Measurements from ENCODE around the gene ZDHHC14. TPM values are rescaled to one million over a fixed set of nuclear protein-coding genes. Genes with fewer than 3 reads are reported as not detected.

Gene ZDHHC14
- total and polyA plus RNA-seq, 12 donors: 7.7 to 31.2 (median 15.2) TPM

DNA sequence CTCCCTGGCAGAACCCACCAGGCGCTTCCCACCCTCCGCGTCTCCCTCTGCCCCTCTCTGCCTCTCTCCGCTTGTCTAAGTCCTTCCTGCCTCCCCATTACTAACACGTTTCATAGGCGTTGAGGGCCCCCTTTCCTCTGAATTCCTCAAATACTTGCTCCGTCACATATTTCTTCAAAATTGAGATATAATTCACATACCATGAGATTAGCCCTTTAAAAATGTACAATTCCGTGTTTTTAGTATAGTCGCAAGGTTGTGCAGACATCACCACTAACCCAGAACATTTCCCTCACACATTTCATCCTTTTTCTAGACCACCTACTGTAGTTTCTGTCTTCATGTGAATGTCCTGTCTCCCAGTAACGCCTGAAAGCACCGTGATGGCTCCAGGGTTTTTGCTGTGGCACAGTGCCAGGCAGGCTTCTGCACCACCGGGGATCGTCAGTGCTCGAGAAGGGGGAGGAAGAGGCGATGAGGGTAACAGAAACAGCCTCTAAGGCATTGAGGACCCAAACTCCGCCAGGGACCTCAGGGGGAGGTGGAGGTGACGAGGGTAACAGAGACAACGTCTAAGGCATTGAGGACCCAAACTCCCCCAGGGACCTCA is 300.2 kb downstream of the ZDHHC14 start:
- Histone ChIP-seq H3K27ac (no peak overlapping the region), H3K4me1 (peaks cover 0 to 6% (median 0%) of the 10 kb centered on the region in 9 donors), H3K27me3 (no peaks in the 10 kb centered on the region), H3K4me3 (no peak overlapping the region), H3K36me3 (no peaks in the 10 kb centered on the region), H3K9me3 (no peaks in the 10 kb centered on the region)
- WGBS, 2 donors: 70 to 72% methylated on average over 18 of the region's 18 CpGs
- ATAC-seq (peak in 1 of 8 donors; percentile 16), DNase-seq (no peak)
- TF ChIP-seq, protein P1, sequence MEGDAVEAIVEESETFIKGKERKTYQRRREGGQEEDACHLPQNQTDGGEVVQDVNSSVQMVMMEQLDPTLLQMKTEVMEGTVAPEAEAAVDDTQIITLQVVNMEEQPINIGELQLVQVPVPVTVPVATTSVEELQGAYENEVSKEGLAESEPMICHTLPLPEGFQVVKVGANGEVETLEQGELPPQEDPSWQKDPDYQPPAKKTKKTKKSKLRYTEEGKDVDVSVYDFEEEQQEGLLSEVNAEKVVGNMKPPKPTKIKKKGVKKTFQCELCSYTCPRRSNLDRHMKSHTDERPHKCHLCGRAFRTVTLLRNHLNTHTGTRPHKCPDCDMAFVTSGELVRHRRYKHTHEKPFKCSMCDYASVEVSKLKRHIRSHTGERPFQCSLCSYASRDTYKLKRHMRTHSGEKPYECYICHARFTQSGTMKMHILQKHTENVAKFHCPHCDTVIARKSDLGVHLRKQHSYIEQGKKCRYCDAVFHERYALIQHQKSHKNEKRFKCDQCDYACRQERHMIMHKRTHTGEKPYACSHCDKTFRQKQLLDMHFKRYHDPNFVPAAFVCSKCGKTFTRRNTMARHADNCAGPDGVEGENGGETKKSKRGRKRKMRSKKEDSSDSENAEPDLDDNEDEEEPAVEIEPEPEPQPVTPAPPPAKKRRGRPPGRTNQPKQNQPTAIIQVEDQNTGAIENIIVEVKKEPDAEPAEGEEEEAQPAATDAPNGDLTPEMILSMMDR (IDR thresholded peaks at IDR 0.05): no peak
- intact Hi-C loops (cut with DNase I): no loop called here

DNA sequence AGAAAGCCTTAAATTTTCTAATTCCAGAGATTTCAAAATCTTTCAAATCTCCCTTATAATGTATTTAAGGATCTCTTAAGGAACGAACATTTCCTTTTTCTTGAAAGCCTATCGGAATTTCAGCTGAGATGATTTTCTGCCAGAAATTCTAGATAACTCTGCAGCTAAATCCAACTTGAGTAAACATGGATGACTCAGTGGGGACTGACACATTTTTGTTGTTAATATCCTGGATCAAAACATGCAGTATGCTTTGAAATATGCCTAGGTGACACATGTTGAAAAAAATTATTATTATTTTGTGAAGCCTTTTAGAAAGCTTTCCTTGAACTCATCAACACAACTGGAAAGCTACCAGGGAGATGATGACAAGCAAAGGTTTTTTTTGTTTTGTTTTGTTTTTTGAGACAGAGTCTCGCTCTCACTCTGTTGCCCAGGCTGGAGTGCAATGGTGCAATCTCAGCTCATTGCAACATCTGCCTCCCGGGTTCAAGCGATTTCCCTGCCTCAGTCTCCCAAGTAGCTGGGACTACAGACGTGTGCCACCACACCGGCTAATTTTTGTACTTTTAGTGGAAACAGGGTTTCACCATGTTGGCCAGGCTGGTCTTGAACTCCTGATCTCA is 302.0 kb downstream of the ZDHHC14 start:
- H3K27ac ChIP-seq: no peak overlapping the region
- H3K4me1 ChIP-seq: peaks cover 0 to 6% (median 0%) of the 10 kb centered on the region in 9 donors
- peak in 2 of 8 donors; percentile 36 to 43 for ATAC-seq
- no peak for DNase-seq
- no peak overlapping the region for H3K4me3 ChIP-seq
- H3K9me3 ChIP-seq: no peaks in the 10 kb centered on the region
- H3K27me3 ChIP-seq: no peaks in the 10 kb centered on the region
- intact Hi-C loops (cut with DNase I): no loop called here
- TF ChIP-seq, protein P1 (IDR thresholded peaks at IDR 0.05): no peak
- WGBS, 2 donors: 63 to 65% methylated on average over 7 of the region's 7 CpGs
- H3K36me3 ChIP-seq: no peaks in the 10 kb centered on the region

DNA sequence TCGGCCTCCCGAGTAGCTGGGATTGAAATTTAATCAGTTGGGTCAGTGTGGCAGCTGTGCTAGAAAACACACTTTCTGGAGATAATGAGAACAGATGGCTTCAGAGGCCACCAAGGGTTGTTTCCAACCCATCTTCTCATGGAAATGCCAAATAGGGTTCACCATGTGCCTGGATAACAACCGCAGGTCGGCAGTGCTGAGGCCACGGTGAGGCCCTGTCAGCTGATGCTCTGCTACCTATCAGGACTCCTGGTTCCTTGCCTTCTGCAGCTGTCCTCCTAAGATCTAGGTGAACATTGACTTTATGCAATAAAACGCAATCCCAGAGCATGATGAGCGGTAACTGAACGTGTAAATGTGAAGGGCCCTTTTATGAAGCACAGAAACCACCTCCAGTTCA is 302.7 kb downstream of the ZDHHC14 start:
- H3K4me1 ChIP-seq: peaks cover 0 to 12% (median 3%) of the 10 kb centered on the region in 9 donors
- TF ChIP-seq, protein P1 (IDR thresholded peaks at IDR 0.05): no peak
- DNase-seq: no peak
- H3K4me3 ChIP-seq: no peak overlapping the region
- intact Hi-C loops (cut with DNase I): no loop called here
- no peaks in the 10 kb centered on the region for H3K9me3 ChIP-seq
- WGBS, 2 donors: 90 to 94% methylated on average over 8 of the region's 8 CpGs
- H3K36me3 ChIP-seq: no peaks in the 10 kb centered on the region
- no peaks in the 10 kb centered on the region for H3K27me3 ChIP-seq
- no peak overlapping the region for H3K27ac ChIP-seq
- ATAC-seq: no peak

DNA sequence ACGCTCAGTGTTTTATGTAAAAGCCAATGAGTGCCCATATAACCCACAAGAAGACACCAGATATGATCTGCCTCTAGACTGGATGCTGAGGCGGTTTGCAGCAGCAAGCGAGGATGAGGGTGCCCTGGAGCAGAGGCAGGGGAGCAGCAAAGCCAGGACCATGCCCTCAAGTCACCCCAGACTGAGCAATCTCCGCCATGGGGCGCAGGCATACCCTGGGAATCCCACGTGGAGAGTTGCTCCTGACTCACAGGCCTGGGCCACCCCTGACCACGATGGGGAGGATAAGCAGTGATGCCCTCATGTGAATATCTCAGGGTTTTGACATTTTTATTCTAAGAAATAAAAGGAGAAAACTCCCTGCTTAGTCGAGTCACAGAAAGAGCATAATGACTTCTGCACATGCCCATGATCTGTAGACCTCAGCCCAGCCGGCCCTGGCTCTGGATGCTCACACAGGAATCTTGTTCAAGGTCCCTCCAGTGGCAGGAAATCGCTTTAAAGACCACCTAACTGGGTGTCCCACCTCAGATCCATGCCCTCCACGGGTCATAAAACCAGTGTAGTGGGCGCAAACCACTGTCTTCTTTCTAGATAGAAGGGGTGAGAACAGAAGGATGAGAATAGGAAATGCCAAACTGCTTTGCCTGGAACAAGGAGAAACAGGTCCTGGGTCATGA is 303.8 kb downstream of the ZDHHC14 start:
- intact Hi-C loops (cut with DNase I): no loop called here
- 83 to 94% methylated on average over 12 of the region's 12 CpGs for WGBS, 2 donors
- no peaks in the 10 kb centered on the region for H3K9me3 ChIP-seq
- H3K27me3 ChIP-seq: no peaks in the 10 kb centered on the region
- H3K4me1 ChIP-seq: peaks cover 0 to 19% (median 6%) of the 10 kb centered on the region in 9 donors
- ATAC-seq: no peak
- no peak for DNase-seq
- TF ChIP-seq, protein P1 (IDR thresholded peaks at IDR 0.05): no peak
- H3K27ac ChIP-seq: no peak overlapping the region
- H3K36me3 ChIP-seq: no peaks in the 10 kb centered on the region
- H3K4me3 ChIP-seq: no peak overlapping the region

All from heart right ventricle (tissue), 16 donors.